Measurements from ENCODE around the gene AP1M1.

Gene AP1M1
- long read RNA-seq, full-length matches to known transcripts, result 1,054 of 1,096 reads
- long read RNA-seq, partial matches to known transcripts, result 19 of 1,096 reads
- long read RNA-seq, other reads (novel, unspliced or antisense), result 23 of 1,096 reads

GRCh38 chr19:16197622-16198369 lies at the start of gene AP1M1:
AP1M1 (plus strand) TSS chr19:16197911; CDS start chr19:16198027, 116 bp downstream.
- Histone ChIP-seq H3K4me3 (replicated peaks; ENCODE audit: insufficient read depth, low read length) (peak within 1 kb of the TSS; percentile 99), H3K27me3 (ENCODE audit: insufficient read depth, poor library complexity, severe bottlenecking) (no peaks in the 10 kb centered on the region), H3K27ac (replicated peaks) (peak within 1 kb of the TSS; percentile 91)
- peak; percentile 98 to 99 for DNase-seq (ENCODE audit: low read depth in 1 of 2, low spot score in 1 of 2)
- TF ChIP-seq REST (IDR thresholded peaks at IDR 0.05; ENCODE audit: insufficient replicate concordance, low read depth), result no peak
- no peak for TF ChIP-seq SPI1 (IDR thresholded peaks at IDR 0.05; ENCODE audit: borderline replicate concordance, low read depth)
- TF ChIP-seq GABPA (IDR thresholded peaks at IDR 0.05; ENCODE audit: low read depth), result peak; percentile 86
- TF ChIP-seq POLR2AphosphoS5 (IDR thresholded peaks at IDR 0.05; ENCODE audit: low read depth), result peak; percentile 64

GRCh38 chr19:16148443-16149229 lies 49.1 kb upstream of the AP1M1 start:
- peak overlapping the region; percentile 92 for H3K27ac ChIP-seq (replicated peaks)
- TF ChIP-seq POLR2AphosphoS5 (IDR thresholded peaks at IDR 0.05; ENCODE audit: low read depth), result peak; percentile 16; the same call in 1 of the 2 replicates
- no peak for TF ChIP-seq GABPA (IDR thresholded peaks at IDR 0.05; ENCODE audit: low read depth)
- no peaks in the 10 kb centered on the region for H3K27me3 ChIP-seq (ENCODE audit: insufficient read depth, poor library complexity, severe bottlenecking)
- peak in 1 of 2 experiments; percentile 55 for DNase-seq (ENCODE audit: low read depth in 1 of 2, low spot score in 1 of 2)
- no peak overlapping the region for H3K4me3 ChIP-seq (replicated peaks; ENCODE audit: insufficient read depth, low read length)

DNA sequence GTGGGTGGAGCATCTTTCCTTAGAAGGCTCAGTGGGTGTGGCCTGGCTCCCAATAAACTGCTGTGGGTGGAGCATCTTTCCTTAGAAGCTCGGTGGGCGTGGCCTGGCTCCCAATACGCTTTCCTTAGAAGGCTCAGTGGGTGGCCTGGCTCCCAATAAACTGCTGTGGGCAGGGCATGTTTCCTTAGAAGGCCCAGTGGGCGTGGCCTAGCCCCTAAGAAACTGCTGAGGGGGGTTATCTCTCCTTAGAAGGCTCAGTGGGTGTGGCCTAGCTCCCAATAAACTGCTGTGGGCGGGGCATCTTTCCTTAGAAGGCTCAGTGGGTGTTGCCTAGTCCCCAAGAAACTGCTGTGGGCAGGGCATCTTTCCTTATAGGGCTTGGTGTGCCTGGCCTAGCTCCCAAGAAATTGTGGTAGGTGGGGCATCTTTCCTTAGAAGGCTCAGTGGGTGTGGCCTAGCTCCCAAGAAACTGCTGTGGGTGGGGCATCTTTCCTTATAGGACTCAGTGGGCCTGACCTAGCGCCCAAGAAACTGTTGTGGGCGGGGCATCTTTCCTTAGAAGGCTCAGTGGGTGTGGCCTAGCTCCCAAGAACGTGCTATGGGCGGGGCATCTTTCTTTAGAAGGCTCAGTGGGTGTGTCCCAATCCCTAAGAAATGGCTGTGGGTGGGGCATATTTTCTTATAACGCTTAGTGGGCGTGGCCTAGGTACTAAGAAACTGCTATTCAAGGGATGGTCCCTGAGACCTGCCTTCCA lies 44.0 kb upstream of the AP1M1 start:
- DNase-seq (ENCODE audit: low read depth in 1 of 2, low spot score in 1 of 2), result no peak
- no peaks in the 10 kb centered on the region for H3K27me3 ChIP-seq (ENCODE audit: insufficient read depth, poor library complexity, severe bottlenecking)

DNA sequence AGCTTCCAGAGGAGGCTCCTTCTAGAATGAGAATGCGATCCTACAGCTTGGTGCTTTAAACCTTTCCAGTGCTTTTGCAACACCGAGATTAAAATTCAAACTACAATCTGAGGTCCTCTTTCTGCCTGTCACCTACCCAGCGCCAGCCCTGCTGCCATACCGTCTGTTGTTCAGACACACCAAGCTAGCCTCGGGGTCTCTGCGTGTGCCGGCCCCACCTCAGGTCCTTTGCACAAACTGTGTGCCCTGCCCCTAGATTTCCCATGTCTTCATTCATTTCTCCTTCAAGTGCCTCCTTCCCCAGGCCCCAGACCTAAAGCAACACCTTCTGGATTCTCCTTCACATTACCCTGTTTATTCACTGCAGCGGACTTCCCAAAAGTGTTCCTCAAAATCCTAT lies 43.2 kb upstream of the AP1M1 start:
- TF ChIP-seq CTCF (IDR thresholded peaks at IDR 0.05; ENCODE audit: insufficient read depth, low read length) (no peak), SPI1 (IDR thresholded peaks at IDR 0.05; ENCODE audit: borderline replicate concordance, low read depth) (no peak), GABPA (IDR thresholded peaks at IDR 0.05; ENCODE audit: low read depth) (no peak), POLR2AphosphoS5 (IDR thresholded peaks at IDR 0.05; ENCODE audit: low read depth) (no peak), REST (IDR thresholded peaks at IDR 0.05; ENCODE audit: insufficient replicate concordance, low read depth) (no peak)
- Histone ChIP-seq H3K4me3 (replicated peaks; ENCODE audit: insufficient read depth, low read length) (no peak overlapping the region), H3K27ac (replicated peaks) (0 out of 2 replicates have a peak overlapping the region, but pooled peaks have one; percentile 24), H3K27me3 (ENCODE audit: insufficient read depth, poor library complexity, severe bottlenecking) (no peaks in the 10 kb centered on the region)
- no peak for DNase-seq (ENCODE audit: low read depth in 1 of 2, low spot score in 1 of 2)

More for the DNA sequence above, 44.0 kb upstream of the AP1M1 start:
- no peak overlapping the region for H3K4me3 ChIP-seq (replicated peaks; ENCODE audit: insufficient read depth, low read length)
- no peak; the same call in 1 of the 2 replicates for TF ChIP-seq POLR2AphosphoS5 (IDR thresholded peaks at IDR 0.05; ENCODE audit: low read depth)
- no peak overlapping the region for H3K27ac ChIP-seq (replicated peaks)
